Mesendoderm (in vitro differentiated cells): Measurements from ENCODE around the gene FOXB2.

Source experiments
- DNase-seq: peaks from one replicate; pipeline ENCODE4 v3.0.0; 2013
- H2AK5ac ChIP-seq: 2 replicates; pipeline ENCODE4 v1.6.1; 2013; ENCODE audit warnings: low read length, inconsistent platforms
- H2BK120ac ChIP-seq: 2 replicates; pipeline ENCODE4 v1.6.1; 2013; ENCODE audit warnings: low read depth, mild to moderate bottlenecking, low read length, moderate library complexity, mixed read lengths
- H2BK15ac ChIP-seq: replicated peaks from 2 replicates; pipeline ENCODE4 v1.6.1; 2013; ENCODE audit warnings: low read depth, mild to moderate bottlenecking, moderate library complexity
- H2BK5ac ChIP-seq: 2 replicates; pipeline ENCODE4 v1.6.1; 2013; ENCODE audit warnings: low read length, inconsistent platforms
- H3K18ac ChIP-seq: 2 replicates; pipeline ENCODE4 v1.6.1; 2013; ENCODE audit warnings: mild to moderate bottlenecking, low read length, mixed read lengths
- H3K23ac ChIP-seq: one replicate; pipeline ENCODE4 v1.6.1; 2013; ENCODE audit warnings: low read length
- H3K27ac ChIP-seq: 2 replicates; pipeline ENCODE4 v1.5.1; 2013; ENCODE audit warnings: low read depth, mild to moderate bottlenecking, inconsistent platforms, low read length, moderate library complexity
- H3K27me3 ChIP-seq: 2 replicates; pipeline ENCODE4 v1.6.1; 2013; ENCODE audit warnings: low read length, control low read depth, mild to moderate bottlenecking, inconsistent platforms; ENCODE audit not compliant: insufficient read depth, poor library complexity
- H3K36me3 ChIP-seq: 2 replicates; pipeline ENCODE4 v1.6.1; 2013; ENCODE audit warnings: low read length, inconsistent platforms; ENCODE audit not compliant: control insufficient read depth, insufficient read depth
- H3K4ac ChIP-seq: one replicate; pipeline ENCODE4 v1.6.1; 2013; ENCODE audit warnings: low read depth, mild to moderate bottlenecking, low read length, moderate library complexity
- H3K4me1 ChIP-seq: 2 replicates; pipeline ENCODE4 v1.6.1; 2013; ENCODE audit warnings: low read depth, low read length, inconsistent platforms; ENCODE audit not compliant: control insufficient read depth
- H3K4me2 ChIP-seq: 2 replicates; pipeline ENCODE4 v1.6.1; 2013; ENCODE audit warnings: low read length
- H3K4me3 ChIP-seq: 2 replicates; pipeline ENCODE4 v1.5.1; 2013; ENCODE audit warnings: mild to moderate bottlenecking, low read length
- H3K56ac ChIP-seq: one replicate; pipeline ENCODE4 v1.6.1; 2013; ENCODE audit warnings: low read length
- H3K79me1 ChIP-seq: 2 replicates; pipeline ENCODE4 v1.6.1; 2013; ENCODE audit warnings: low read length, inconsistent platforms
- H3K79me2 ChIP-seq: 2 replicates; pipeline ENCODE4 v1.6.1; 2013; ENCODE audit warnings: mild to moderate bottlenecking, low read length; ENCODE audit not compliant: control insufficient read depth, insufficient read depth
- H3K9ac ChIP-seq: 2 replicates; pipeline ENCODE4 v1.6.1; 2013; ENCODE audit warnings: low read length, inconsistent platforms
- H4K5ac ChIP-seq: one replicate; pipeline ENCODE4 v1.6.1; 2013; ENCODE audit warnings: low read length
- H4K8ac ChIP-seq: one replicate; pipeline ENCODE4 v1.6.1; 2013; ENCODE audit warnings: low read depth, mild to moderate bottlenecking, control low read depth, low read length, moderate library complexity
- WGBS: extraction: QIAGEN DNeasy Blood & Tissue Kit; methylation state at CpG from one replicate; pipeline ENCODE4 v1.1.7; 2013; ENCODE audit warnings: low lambda C conversion rate, missing lambda C conversion rate; ENCODE audit not compliant: insufficient coverage; ENCODE audit errors: extremely low coverage; 5-methylcytosine and 5-hydroxymethylcytosine counted together

Gene FOXB2

GRCh38 chr9:77021291-77021894, 1.9 kb downstream of the FOXB2 start:
- no CpG with 5 or more reads among the region's 22 CpGs for WGBS
- no peak overlapping the region for H3K23ac ChIP-seq
- no peak overlapping the region for H3K4me2 ChIP-seq
- no peak overlapping the region for H2AK5ac ChIP-seq
- no peak overlapping the region for H3K4ac ChIP-seq
- H3K18ac ChIP-seq, result no peak overlapping the region
- H3K56ac ChIP-seq, result no peak overlapping the region
- no peak overlapping the region for H3K9ac ChIP-seq
- H3K4me3 ChIP-seq, result no peak overlapping the region
- DNase-seq, result peak; percentile 16
- H3K27ac ChIP-seq, result no peak overlapping the region
- H2BK5ac ChIP-seq, result no peak overlapping the region
- no peaks in the 10 kb centered on the region for H3K79me1 ChIP-seq
- H2BK15ac ChIP-seq, result no peak overlapping the region
- no peaks in the 10 kb centered on the region for H3K79me2 ChIP-seq
- H3K27me3 ChIP-seq, result peaks cover 61% of the 10 kb centered on the region
- no peak overlapping the region for H4K8ac ChIP-seq
- no peak overlapping the region for H2BK120ac ChIP-seq
- H3K4me1 ChIP-seq, result peaks cover 3% of the 10 kb centered on the region
- H4K5ac ChIP-seq, result no peak overlapping the region
- H3K36me3 ChIP-seq, result no peaks in the 10 kb centered on the region

DNA sequence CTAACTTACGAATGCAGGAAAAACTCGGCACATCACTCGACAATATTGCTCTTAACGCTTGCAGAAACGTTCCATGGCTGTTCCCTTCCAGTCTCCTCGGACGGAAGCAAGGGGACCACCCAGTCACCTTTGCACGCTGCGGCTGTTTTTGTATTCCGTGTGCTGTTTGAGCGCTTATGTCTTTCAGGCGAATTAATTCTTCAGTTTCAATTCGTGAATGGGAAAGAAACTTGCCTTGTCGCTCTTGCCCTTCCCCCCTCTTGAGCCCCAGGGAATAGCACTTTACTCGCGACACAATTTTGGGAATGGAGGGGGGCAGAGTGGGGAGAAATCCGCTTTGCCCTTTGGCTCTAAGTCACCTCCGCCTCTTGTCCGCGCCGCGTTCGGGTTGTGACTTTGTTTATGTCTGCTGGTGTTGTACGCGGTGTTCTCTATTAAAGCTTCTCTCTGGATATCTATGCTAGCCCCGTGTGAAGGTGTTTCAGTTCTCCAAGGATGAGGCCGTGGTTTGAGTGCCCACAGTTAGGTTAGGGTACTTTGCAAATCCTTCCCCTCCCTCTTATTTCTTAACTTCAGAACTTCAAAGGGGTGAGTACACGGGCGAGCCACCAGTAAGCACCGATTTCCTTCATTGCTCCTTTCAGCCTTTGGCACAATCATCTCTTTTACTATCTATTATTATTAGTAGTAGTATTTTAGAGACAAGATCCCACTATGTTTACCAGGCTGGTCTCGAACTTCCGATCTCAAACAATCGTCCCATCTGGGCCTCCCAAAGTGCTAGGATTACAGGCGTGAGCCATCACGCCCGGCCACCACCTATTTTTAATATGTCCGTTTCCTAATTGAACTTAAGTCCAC, 2.7 kb downstream of the FOXB2 start:
- Histone ChIP-seq H3K79me2 (no peaks in the 10 kb centered on the region), H3K4me2 (no peak overlapping the region), H3K27me3 (peaks cover 53% of the 10 kb centered on the region), H3K56ac (no peak overlapping the region), H3K4me3 (no peak overlapping the region), H3K4me1 (peaks cover 3% of the 10 kb centered on the region), H4K5ac (no peak overlapping the region), H3K79me1 (no peaks in the 10 kb centered on the region), H2AK5ac (no peak overlapping the region), H3K23ac (no peak overlapping the region), H2BK15ac (no peak overlapping the region), H2BK120ac (no peak overlapping the region), H3K9ac (no peak overlapping the region), H3K36me3 (no peaks in the 10 kb centered on the region), H2BK5ac (no peak overlapping the region), H4K8ac (no peak overlapping the region), H3K27ac (no peak overlapping the region), H3K18ac (no peak overlapping the region), H3K4ac (no peak overlapping the region)
- peak; percentile 27 for DNase-seq
- WGBS, result no CpG with 5 or more reads among the region's 37 CpGs

DNA sequence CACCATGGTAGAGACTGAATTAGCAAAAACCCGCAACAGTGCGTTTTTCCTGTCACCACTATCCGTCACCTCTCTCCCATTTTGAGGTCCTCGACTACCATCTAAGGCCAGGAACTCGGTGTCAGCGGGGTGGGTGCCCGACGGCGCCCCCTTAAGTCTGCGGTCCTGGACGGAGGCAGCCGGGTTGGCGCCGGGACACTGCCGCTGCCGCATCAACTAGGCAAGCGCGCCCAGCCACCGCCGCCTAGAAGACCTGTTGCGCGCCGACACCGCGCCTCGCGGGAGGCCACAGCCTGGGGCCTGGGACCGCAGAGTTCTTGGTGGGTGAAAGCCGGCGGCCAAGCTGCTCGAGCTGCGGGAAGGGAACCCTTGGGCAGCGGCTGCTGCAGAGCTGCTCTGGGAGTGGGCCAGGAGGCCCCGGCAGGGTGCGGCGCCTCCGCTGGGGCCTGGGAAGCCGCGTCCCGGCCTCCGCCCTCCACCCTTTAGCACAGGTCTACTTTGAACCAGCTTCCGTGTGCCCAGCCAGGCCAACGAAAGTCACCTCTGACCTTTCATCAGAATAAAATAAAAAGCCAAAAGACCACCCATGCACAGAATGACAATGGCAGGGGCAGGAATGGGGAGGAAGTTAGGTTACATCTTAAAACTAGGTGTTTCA, 3.5 kb downstream of the FOXB2 start:
- Histone ChIP-seq H2BK120ac (no peak overlapping the region), H2AK5ac (no peak overlapping the region), H3K56ac (no peak overlapping the region), H3K27ac (no peak overlapping the region), H3K9ac (peak overlapping the region; percentile 45), H3K4me2 (peak overlapping the region; percentile 70), H4K5ac (no peak overlapping the region), H2BK15ac (no peak overlapping the region), H3K18ac (no peak overlapping the region), H3K4me3 (no peak overlapping the region), H3K79me2 (no peaks in the 10 kb centered on the region), H3K23ac (peak overlapping the region; percentile 74), H3K4ac (no peak overlapping the region), H3K4me1 (peaks cover 3% of the 10 kb centered on the region), H2BK5ac (no peak overlapping the region), H3K27me3 (peaks cover 46% of the 10 kb centered on the region), H3K36me3 (no peaks in the 10 kb centered on the region), H4K8ac (no peak overlapping the region), H3K79me1 (no peaks in the 10 kb centered on the region)
- WGBS, result no CpG with 5 or more reads among the region's 43 CpGs
- peak; percentile 74 for DNase-seq

DNA sequence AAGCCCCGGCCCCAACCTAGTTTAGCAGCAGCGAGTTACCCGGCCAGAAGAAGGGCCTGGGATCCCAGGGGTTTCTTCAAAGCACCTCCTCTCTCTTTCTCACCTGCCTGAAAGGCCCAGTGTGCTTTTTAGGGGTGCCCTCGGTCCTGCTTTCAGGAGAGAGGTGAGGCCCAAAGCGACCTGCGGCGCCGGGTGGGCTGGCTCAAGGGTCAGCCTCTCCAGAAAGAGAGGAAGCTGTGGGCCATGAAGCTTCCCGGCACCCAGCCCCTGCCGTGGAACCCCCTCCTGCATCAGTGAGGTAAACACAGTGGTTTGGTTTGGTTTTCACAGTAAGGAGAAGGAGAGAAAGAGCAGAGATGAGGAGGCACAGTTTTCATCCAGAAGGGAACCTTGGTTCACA, 4.3 kb downstream of the FOXB2 start:
- H3K4me2 ChIP-seq, result no peak overlapping the region
- no peak overlapping the region for H3K4me3 ChIP-seq
- no peak overlapping the region for H2AK5ac ChIP-seq
- no peak overlapping the region for H3K23ac ChIP-seq
- H3K9ac ChIP-seq, result no peak overlapping the region
- H2BK15ac ChIP-seq, result no peak overlapping the region
- H3K18ac ChIP-seq, result no peak overlapping the region
- H3K79me2 ChIP-seq, result no peaks in the 10 kb centered on the region
- no peak overlapping the region for H2BK120ac ChIP-seq
- peaks cover 39% of the 10 kb centered on the region for H3K27me3 ChIP-seq
- peaks cover 9% of the 10 kb centered on the region for H3K4me1 ChIP-seq
- H3K79me1 ChIP-seq, result no peaks in the 10 kb centered on the region
- H3K4ac ChIP-seq, result no peak overlapping the region
- no CpG with 5 or more reads among the region's 10 CpGs for WGBS
- no peak overlapping the region for H3K56ac ChIP-seq
- DNase-seq, result no peak
- H3K27ac ChIP-seq, result no peak overlapping the region
- no peak overlapping the region for H2BK5ac ChIP-seq
- H4K5ac ChIP-seq, result no peak overlapping the region
- H4K8ac ChIP-seq, result no peak overlapping the region
- H3K36me3 ChIP-seq, result no peaks in the 10 kb centered on the region

DNA sequence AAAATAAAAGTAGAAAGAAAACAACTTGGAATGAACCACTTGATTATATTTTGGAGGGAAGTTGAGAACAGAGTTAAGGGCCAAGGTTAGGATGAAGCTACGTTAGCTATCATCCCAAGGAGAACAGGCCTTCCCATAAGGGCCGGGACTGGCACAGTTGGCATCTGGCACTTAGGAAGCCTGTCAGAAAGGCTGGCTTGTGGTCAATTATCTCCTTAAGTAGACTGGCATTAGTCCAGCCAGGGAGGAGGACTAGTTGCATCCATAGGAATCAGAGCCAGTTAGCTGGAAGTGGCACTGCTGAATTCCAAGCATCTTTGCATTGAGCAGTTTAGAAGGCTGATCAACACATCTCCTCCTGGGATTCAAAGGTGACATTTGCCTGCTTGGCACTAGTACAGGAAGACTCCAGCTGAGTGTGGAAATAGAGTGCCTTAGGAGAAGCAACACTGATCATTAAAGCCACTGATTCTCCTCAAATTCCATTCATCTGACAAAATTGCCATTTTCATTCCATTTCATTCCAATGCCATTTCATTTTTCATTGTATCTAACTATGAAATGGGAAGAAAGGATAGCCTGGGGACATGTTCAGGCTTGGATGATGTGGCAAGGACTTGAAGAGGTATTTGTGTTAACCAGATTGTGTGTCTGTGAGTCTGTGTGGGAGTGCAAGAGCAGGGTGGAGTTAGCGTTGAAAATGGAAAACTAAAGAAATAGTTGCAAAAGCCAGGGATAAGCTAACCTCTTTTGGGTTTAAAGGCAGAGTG, 5.5 kb downstream of the FOXB2 start:
- no peak overlapping the region for H3K4ac ChIP-seq
- H3K18ac ChIP-seq, result no peak overlapping the region
- no peak overlapping the region for H2BK15ac ChIP-seq
- H3K79me1 ChIP-seq, result no peaks in the 10 kb centered on the region
- no peak overlapping the region for H3K27ac ChIP-seq
- peaks cover 9% of the 10 kb centered on the region for H3K4me1 ChIP-seq
- no peak overlapping the region for H2BK120ac ChIP-seq
- H2BK5ac ChIP-seq, result no peak overlapping the region
- no peak overlapping the region for H3K4me2 ChIP-seq
- H3K23ac ChIP-seq, result no peak overlapping the region
- H4K5ac ChIP-seq, result no peak overlapping the region
- H3K36me3 ChIP-seq, result no peaks in the 10 kb centered on the region
- peaks cover 28% of the 10 kb centered on the region for H3K27me3 ChIP-seq
- no peak overlapping the region for H2AK5ac ChIP-seq
- DNase-seq, result peak; percentile 24
- no peaks in the 10 kb centered on the region for H3K79me2 ChIP-seq
- peak overlapping the region; percentile 10 for H3K56ac ChIP-seq
- no peak overlapping the region for H3K9ac ChIP-seq
- H3K4me3 ChIP-seq, result no peak overlapping the region
- H4K8ac ChIP-seq, result no peak overlapping the region
- WGBS, result no CpG with 5 or more reads among the region's 3 CpGs
